8988T (cell line): ENCODE results near the gene ECT2L.

ENCODE experiments used
- DNase-seq: peaks from one replicate; pipeline ENCODE4 v3.0.0; 2011

ECT2L gene

DNA sequence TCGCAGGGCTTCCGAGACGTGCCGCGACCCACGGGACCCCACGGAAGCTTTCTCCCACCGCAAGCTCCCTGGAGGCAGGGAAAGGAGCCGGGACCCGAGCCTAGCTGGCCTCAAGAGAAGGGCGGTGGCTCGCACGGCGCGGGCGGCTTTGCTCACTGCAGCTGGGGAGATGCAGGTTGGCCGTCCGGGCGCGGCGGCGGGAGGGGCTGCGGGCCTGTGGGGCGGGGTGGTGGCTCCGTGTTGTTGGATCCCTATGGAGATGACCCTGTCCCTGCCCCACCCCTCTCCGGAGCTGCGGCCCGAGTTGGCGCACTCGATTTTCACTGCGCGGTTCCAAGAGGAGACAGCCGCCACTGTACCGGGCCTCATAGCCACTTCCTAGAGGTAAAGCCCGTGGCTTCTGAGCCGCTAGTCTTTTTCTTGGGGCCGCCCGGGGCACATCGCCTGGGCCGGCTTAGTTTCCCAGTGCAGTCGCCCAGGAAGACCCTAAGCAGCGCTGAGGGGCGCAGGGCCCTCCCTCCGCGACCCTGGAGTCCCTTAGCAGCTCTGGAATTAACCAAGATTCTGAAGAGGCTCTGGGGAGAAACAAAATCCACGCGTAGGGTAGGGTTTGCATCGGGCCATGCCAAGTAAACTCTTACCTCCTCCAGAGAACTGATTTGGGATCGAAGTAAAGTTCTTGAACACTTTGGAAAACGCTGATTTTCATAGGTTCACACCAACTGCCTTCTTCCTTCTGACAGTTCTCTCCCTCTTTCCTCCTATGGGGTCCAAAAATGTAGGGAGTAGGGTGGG, at the start of gene ECT2L:
Gene ECT2L, plus strand, starts transcription at position 279 of the 795 bp plus-strand sequence. CDS start 17,188 bp downstream, outside the sequence.
- no peak for DNase-seq

GRCh38 chr6:138752017-138752416, 43.9 kb upstream of the ECT2L start:
- no peak for DNase-seq

DNA sequence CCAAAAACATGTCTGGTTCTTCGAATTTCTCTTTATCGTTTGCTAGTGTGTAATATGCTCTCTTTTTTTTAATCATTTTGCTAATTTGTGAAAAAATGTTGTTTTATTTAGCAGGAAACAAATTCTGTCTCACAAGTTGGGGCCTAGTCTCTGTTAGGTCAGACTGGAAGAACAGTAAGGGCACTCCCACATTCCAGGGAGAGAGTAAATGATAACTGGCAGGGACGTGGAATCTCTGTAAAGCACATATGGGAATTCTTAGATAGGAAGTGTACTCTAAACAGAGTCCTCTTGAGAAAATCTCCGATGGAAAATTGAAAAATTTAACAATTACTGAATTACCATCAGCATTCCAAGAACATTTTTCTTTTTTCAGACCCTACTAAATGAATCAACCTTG, 38.8 kb upstream of the ECT2L start:
- DNase-seq = no peak

GRCh38 chr6:138765896-138766655, 29.8 kb upstream of the ECT2L start:
- DNase-seq = no peak

GRCh38 chr6:138769102-138769676, 26.7 kb upstream of the ECT2L start:
- DNase-seq = no peak

DNA sequence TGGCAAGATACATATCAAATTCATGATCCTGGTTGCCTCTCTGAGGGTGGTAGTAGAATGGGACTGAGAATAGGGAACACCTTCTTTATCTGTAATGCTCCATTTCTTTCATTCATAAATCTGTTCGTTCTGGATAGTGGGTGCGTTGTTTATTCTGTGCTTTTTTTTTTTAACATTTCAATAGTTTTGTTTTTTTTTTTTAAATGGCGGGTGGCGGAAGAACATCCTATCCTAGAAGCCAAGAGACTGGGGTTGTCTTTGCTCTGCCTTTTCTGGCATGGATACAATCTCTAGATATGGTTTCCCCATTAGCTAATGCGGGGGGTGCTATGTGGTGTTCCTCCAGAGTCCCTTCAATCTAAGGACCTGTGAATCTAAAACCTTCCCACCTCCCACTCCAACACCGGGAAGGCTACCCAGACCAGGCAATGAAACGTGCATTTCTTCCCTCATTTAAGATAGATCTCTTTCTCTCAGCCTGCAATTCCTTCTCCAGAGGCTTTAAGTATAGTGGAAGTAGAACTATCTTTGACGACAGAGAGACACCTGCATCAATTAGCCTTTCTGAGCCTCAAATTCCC, 23.2 kb upstream of the ECT2L start:
- no peak for DNase-seq

DNA sequence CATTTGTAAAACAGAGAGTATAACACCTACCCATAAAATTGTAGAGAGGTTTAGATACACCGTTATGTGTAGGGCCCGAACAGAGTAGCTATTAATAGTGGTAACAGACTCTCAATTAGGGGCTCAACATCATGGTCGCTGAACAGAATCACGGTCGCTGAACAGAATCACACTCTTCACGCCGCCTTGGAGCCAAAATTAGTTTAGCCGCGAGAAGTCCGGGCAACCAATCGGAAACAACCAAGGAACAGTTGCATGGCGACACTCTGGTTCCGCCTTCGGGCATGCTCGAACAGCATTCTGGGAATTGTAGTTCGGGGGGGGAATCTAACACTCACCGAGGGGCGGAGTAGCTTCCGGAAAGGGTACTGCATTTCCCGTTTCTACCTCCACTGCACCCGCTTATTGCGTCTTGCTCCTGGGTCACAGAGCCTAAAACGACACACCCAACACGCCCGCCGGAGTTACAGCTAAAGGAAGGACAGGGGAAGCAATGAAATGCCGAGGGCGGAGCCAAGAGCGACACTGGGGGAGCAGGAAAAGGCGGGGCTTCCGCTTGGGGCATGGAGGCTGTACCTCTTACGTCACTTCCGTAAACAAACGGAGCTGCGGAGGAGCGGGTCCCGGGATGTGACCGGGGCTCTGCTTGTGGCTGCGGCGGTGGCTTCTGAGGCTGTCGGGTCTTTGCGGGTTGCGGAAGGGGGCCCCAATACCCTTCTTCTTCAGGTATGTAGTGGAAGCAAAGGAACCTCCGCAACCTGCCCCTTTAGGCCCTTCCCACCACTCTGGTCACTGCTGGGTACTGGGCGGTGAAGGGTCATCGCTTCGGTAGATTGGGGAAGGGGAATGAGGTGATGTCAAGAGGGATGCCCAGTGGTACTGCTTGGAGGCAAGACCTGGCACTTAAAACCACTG, 22.5 kb upstream of the ECT2L start, which contains the start of gene CCDC28A:
Gene CCDC28A, plus strand, starts transcription at position 593 of the 915 bp plus-strand sequence. CDS start 2,352 bp downstream, outside the sequence.
- DNase-seq = peak; percentile 41

DNA sequence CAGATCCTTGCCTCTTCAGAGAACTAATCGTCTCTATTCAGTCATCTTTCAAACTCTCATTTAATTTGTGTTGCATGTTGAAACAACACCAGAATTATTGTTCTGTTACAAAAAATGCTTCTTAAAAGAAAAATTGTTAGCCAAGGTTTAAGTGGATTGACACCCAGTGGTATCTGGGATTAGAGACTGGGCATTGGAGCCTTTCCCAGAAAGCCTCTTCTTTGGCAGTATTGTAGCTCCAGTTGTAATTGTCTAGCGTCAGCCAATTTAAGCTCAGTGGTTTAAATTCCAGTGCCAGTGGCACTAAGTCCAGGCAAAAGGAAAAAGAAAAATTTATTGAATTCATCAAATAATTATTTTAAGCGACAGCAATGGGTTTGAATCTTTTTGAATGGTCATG, 21.5 kb upstream of the ECT2L start:
- DNase-seq = no peak

GRCh38 chr6:138776659-138777058, 19.2 kb upstream of the ECT2L start:
- DNase-seq = no peak

DNA sequence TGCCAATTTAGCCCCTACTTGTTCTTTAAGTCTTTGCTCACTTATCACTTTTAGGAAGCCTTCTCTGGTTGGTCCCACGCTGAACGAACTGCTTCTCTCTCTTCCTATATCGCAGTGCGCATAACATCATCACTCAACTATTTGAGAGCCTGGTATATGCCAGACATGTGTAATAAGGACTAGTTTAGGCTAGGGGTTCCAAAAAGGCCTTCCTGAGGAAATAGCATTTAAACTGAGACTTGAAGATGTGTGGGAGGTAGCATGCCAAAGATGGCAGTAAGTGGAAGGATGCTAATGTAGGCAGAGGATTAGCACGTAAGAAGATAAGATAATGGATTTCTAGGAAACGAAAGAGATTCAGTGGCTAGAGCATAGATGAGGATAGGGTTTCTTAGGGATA, 17.6 kb upstream of the ECT2L start:
- no peak for DNase-seq

- no peak for DNase-seq
Measured at GRCh38 chr6:138782243-138782642, 13.6 kb upstream of the ECT2L start.

GRCh38 chr6:138785079-138785478, 10.8 kb upstream of the ECT2L start:
- DNase-seq = no peak

DNA sequence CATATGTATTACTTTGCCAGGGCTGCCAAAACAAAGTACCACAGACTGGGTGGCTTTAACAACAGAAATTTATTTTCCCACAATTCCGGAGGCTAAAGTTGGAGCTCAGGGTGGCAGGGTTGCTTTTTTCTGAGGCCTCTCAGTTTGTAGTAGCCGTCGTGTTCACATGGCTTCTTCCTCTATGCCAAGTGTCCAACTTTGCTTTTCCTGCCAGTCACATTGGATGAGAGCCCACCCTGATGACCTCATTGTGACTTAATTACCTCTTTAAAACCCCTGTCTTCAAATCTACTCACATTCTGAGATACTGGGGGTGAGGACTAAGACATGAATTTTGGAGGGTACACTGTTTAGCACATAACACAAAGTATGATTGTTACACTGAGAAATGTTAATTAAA, 9.9 kb upstream of the ECT2L start:
- DNase-seq = no peak

GRCh38 chr6:138787138-138787537, 8.7 kb upstream of the ECT2L start:
- no peak for DNase-seq

DNA sequence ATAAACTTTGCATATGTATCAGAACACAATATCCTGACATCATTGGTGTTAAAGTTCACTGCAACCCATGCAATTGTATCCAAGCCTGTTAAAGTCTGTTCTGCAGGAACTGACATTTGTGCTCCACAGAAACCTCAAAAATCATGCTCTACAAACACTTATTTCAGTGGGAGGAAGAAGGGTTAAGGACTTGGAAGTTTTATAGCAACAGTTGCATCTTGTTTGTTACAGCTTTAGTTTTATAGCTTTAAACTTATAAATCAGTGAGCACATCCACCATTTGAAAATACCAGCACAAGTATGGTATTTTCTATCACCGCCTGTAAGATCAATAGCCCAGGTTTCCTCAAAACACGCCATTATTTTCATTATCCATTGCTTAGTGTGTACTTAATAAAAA, 884 bp downstream of the ECT2L start:
- DNase-seq = no peak

DNA sequence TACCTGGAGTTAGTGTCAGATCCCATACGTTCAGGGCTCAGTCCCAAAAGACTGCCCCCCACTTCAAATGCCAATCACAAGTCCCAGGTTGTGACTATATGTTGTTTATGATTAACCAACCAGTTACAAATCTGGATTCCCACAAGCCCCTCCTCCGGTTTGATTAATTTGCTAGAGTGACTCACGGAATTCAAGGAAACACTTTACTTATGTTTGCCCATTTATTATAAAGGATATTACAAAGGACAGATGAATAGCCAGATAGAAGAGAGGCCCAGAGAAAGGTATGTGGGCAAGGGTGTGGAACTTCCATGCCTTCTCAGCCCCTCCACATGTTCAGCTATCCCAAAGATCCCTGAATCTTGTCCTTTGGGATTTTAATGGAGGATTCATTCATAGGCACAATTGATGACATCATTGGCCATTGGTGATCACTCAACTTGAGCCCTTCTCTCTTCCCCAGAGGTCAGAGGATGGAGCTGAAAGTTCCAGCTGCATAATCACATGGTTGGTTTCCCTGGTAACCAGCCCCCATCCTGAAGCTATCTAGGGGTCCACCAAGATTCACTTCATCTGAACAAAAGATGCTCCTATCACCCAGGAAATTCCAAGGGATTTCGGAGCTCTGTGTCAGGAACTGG, 2.0 kb downstream of the ECT2L start:
- no peak for DNase-seq

DNA sequence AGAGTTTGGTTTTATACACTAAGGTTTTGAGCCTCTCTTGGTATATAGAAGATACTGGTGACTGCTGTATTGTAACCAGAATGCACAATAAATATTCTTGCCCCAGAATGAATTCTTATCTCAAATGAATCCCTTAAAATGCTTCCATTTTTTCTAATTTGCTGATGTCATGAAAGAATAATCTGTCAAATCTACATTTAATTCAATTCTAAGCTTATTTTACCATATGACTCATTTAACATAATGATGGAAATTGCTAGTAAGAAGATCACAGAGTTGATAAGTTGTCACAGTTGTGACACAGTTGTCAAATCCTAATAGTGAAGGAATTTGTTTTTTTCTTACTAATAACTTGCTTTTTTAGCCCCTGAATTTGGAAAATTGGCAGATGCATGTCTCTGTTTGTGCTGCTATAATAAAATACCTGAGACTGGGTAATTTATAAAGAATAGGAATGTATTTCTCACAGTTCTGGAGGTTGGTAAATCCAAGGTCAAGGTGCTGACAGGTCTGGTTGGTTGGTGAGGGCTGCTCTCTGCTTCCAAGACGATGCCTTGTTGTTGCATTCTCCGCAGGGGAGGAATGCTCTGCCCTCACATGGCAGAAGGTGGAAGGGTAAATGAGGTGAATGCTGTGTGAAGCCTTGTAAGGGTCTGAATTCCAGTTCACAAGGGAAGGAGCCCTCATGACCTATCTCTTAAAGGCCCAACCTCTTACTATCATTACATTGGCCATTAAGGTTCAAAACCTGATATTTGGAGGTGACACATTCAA, 4.7 kb downstream of the ECT2L start:
- no peak for DNase-seq

DNA sequence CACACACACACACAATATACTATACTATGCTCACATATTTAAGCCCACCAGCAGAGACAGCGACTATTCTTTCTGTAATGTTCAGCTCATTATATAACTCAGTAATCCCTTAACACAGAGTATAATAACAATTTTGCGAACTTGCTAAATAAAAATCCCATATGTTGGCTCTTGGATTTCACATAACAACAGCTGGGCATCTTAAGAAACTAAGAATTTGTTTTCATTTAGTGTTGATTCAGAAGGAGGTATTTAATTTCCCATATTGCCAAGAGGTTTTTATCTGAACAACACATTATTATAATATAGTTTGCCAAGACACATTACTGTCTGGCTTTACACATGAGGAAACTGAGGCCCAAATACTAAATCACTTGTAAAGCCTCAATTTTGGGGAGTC, 7.4 kb downstream of the ECT2L start:
- DNase-seq = no peak

DNA sequence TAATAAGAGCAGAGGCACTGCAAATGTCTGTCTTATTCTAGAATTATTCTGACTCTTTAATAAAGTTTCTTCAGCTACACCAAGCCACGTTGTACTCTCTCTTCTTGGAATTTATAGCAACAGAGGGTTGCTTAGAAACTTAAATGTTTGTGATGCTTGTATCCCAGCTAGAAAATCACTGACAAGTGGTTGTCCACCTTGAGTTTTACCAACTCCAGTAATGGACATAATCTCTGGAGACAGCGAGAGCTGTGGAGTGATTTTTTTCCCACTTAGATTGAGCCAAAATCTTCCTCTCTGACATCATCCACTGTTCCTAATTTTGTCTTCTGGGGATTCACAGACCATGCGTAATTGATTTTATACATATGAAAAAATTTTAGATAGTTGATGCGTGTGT, 8.0 kb downstream of the ECT2L start:
- DNase-seq = no peak

DNA sequence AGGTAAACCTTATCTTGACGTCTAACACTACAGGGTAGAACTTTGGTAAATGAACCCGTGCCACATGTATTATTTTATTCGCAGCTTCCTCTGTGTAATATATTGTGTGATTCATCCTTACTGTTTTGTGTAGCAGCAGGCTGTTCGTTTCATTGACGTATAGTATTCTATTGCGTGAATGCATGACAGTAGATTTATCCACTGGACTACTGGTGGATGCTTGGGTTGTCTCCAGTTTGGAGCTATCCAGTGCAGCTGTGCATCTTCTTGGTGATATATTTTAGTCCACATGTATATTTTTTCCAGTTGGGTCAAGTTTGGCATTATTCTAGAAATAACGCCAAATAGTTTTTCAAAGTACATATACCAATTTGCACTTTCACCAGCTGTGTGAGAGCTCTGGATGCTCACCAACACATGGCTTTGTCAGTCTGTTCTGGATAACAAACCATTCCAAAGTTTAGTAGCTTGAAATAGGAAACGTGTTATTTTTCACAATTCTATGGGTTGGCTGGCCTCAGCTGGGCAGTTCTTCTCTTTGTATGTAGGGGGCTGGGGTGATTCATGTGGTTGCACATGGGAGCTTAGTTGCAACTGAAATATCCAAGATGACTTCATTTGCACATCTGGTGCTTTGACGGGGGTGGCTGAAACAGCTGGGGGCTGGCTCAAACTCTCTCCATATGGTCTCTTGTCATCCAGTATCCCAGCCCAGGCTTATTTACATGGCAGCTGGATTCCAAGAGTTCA, 9.3 kb downstream of the ECT2L start:
- DNase-seq = no peak
